ENCODE data around the gene GPC6.

GPC6 gene

DNA sequence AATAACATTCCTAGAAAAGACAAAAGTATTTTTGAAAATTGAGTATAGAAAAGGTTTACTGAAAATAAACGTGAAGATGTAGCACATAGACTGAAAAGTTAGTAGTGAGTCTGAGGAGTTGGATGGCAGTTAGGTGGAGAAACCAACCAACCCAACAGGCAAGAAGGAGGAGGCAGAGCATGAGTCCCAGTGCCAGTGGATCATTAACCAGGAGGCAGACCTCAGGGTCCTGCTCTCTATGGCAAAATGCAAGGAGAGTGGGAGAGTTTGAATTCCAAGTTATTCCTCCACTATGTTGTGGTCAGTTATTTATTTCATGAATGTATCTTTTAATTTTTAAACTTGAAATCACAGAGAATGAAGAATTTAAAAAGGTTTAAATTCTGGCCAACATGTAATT, 446.4 kb downstream of the GPC6 start:
- TF ChIP-seq, protein P1, sequence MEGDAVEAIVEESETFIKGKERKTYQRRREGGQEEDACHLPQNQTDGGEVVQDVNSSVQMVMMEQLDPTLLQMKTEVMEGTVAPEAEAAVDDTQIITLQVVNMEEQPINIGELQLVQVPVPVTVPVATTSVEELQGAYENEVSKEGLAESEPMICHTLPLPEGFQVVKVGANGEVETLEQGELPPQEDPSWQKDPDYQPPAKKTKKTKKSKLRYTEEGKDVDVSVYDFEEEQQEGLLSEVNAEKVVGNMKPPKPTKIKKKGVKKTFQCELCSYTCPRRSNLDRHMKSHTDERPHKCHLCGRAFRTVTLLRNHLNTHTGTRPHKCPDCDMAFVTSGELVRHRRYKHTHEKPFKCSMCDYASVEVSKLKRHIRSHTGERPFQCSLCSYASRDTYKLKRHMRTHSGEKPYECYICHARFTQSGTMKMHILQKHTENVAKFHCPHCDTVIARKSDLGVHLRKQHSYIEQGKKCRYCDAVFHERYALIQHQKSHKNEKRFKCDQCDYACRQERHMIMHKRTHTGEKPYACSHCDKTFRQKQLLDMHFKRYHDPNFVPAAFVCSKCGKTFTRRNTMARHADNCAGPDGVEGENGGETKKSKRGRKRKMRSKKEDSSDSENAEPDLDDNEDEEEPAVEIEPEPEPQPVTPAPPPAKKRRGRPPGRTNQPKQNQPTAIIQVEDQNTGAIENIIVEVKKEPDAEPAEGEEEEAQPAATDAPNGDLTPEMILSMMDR (IDR thresholded peaks at IDR 0.05; ENCODE audit: control insufficient read depth, insufficient read depth, low read depth, low read length, missing control alignments): no peak
- DNase-seq (ENCODE audit: low read depth): no peak
- no peak overlapping the region for H3K4me3 ChIP-seq (ENCODE audit: control insufficient read depth, low read depth, low read length)

DNA sequence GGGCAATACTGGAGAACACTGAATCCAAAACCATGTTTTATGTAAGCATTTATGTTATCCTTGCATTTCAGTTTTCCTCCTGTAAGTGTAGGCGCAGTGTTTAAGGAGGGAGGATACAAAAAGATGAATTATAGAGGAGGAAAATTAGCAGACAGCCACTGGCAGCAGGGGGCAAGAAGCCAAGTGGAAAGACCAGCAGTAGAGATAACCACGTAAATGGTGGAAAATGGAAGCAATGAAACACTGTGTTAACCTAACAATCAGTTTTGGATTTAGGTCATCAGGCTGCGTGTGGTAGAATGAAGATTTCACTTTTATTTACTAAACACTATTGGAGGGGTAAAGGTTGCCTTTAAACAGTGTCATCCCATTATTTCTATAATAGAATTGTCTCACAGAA, 447.3 kb downstream of the GPC6 start:
- DNase-seq (ENCODE audit: low read depth): no peak
- TF ChIP-seq, protein P1 (IDR thresholded peaks at IDR 0.05; ENCODE audit: control insufficient read depth, insufficient read depth, low read depth, low read length, missing control alignments): no peak
- H3K4me3 ChIP-seq (ENCODE audit: control insufficient read depth, low read depth, low read length): no peak overlapping the region

DNA sequence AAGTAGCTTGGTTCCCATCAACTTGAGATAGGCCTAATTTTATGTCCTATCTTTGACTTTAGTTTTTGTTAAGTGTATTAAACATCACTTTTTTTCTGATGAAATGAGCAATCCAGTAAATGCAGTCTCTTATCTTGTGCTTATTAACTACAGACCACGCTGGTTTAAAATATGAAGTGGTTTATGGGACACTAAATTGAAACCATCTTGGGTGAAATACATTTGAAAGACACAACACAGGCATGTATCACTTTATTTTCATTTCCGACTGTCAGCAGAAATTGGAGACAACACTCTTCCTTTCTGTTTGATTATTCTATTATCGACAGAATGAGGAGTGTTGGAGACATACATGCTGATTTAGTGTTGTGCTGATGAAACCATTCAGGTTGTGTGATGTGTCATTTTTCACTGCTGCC, 447.7 kb downstream of the GPC6 start:
- peak; percentile 11 for DNase-seq (ENCODE audit: low read depth)
- TF ChIP-seq, protein P1 (IDR thresholded peaks at IDR 0.05; ENCODE audit: control insufficient read depth, insufficient read depth, low read depth, low read length, missing control alignments): no peak
- no peak overlapping the region for H3K4me3 ChIP-seq (ENCODE audit: control insufficient read depth, low read depth, low read length)

GRCh38 chr13:93680329-93680728, 453.7 kb downstream of the GPC6 start:
- H3K4me3 ChIP-seq (ENCODE audit: control insufficient read depth, low read depth, low read length): no peak overlapping the region
- DNase-seq (ENCODE audit: low read depth): no peak
- TF ChIP-seq, protein P1 (IDR thresholded peaks at IDR 0.05; ENCODE audit: control insufficient read depth, insufficient read depth, low read depth, low read length, missing control alignments): no peak

GRCh38 chr13:93685900-93686299, 459.3 kb downstream of the GPC6 start:
- DNase-seq (ENCODE audit: low read depth): no peak
- TF ChIP-seq, protein P1 (IDR thresholded peaks at IDR 0.05; ENCODE audit: control insufficient read depth, insufficient read depth, low read depth, low read length, missing control alignments): no peak

DNA sequence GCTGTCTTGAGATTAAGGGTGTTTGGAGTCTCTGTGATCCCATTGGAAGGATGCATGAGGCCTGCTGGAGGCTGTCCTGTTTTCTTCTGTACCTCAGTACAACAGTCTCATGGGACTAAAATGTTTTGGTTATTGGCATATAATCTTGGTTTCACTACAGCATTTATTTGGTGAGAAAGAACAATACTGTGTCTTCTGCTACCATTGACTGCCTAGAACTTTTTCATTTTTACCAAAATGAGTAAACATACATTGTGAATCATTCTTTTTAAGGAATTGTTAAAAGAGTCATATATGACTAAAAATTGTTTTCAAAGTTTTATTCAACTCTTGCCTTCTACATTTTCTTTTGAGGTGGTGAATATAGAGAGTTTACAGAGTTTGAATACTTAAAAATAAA, 459.8 kb downstream of the GPC6 start:
- no peak overlapping the region for H3K4me3 ChIP-seq (ENCODE audit: control insufficient read depth, low read depth, low read length)
- TF ChIP-seq, protein P1 (IDR thresholded peaks at IDR 0.05; ENCODE audit: control insufficient read depth, insufficient read depth, low read depth, low read length, missing control alignments): no peak
- no peak for DNase-seq (ENCODE audit: low read depth)

More at GRCh38 chr13:93685900-93686299, 459.3 kb downstream of the GPC6 start:
- H3K4me3 ChIP-seq (ENCODE audit: control insufficient read depth, low read depth, low read length): no peak overlapping the region

DNA sequence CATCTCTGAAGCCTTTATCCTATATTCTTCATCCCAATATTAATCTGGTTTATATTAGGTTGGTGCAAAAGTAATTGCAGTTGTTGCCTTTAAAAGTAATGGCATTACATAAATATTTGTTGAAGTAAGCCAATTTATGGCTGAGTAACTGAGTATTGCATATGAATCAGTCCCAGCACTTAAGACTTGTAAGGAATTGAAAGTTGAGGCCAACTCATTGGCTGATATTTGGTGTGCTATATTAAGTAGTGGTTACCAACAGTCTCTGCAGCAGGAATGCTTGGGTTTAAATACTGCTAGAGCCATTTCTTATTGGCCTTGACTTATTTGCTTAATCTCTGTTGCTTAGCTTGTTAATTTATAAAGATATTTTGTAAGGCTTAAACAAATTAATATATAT, 460.7 kb downstream of the GPC6 start:
- TF ChIP-seq, protein P1 (IDR thresholded peaks at IDR 0.05; ENCODE audit: control insufficient read depth, insufficient read depth, low read depth, low read length, missing control alignments): no peak
- H3K4me3 ChIP-seq (ENCODE audit: control insufficient read depth, low read depth, low read length): no peak overlapping the region
- no peak for DNase-seq (ENCODE audit: low read depth)
